ENCODE measurements around the gene VSIG10L. TPM values are rescaled to one million over a fixed set of nuclear protein-coding genes. Genes with fewer than 3 reads are reported as not detected.

The VSIG10L gene
- total RNA-seq, 1 experiment from 2014 or later = 0.28 TPM

- H3K27me3 ChIP-seq = peaks cover 12% of the 10 kb centered on the region; the same call in 1 of the 2 replicates
- H3K9me3 ChIP-seq (replicated peaks) = no peaks in the 10 kb centered on the region
- H3K4me1 ChIP-seq = no peaks in the 10 kb centered on the region
- no peak overlapping the region for H3K4me3 ChIP-seq
- no peak overlapping the region for H3K27ac ChIP-seq
- no peaks in the 10 kb centered on the region for H3K36me3 ChIP-seq
- no peak for DNase-seq
Measured at GRCh38 chr19:51293571-51294210, 48.2 kb downstream of the VSIG10L start.

- no peaks in the 10 kb centered on the region for H3K9me3 ChIP-seq (replicated peaks)
- peaks cover 12% of the 10 kb centered on the region; the same call in 1 of the 2 replicates for H3K27me3 ChIP-seq
- H3K4me1 ChIP-seq = no peaks in the 10 kb centered on the region
- H3K36me3 ChIP-seq = no peaks in the 10 kb centered on the region
- no peak overlapping the region for H3K4me3 ChIP-seq
- DNase-seq = no peak
- no peak overlapping the region for H3K27ac ChIP-seq
Measured at GRCh38 chr19:51292971-51293370, 49.0 kb downstream of the VSIG10L start.

- H3K4me3 ChIP-seq = no peak overlapping the region
- no peak for DNase-seq
- H3K9me3 ChIP-seq (replicated peaks) = no peaks in the 10 kb centered on the region
- peaks cover 9% of the 10 kb centered on the region; the same call in 1 of the 2 replicates for H3K27me3 ChIP-seq
- no peaks in the 10 kb centered on the region for H3K4me1 ChIP-seq
- H3K27ac ChIP-seq = no peak overlapping the region
- H3K36me3 ChIP-seq = no peaks in the 10 kb centered on the region
Measured at GRCh38 chr19:51289635-51290034, 52.3 kb downstream of the VSIG10L start.

- H3K27ac ChIP-seq = no peak overlapping the region
- DNase-seq = no peak
- no peaks in the 10 kb centered on the region for H3K27me3 ChIP-seq
- no peaks in the 10 kb centered on the region for H3K4me1 ChIP-seq
- no peak overlapping the region for H3K4me3 ChIP-seq
- H3K36me3 ChIP-seq = no peaks in the 10 kb centered on the region
- H3K9me3 ChIP-seq (replicated peaks) = no peaks in the 10 kb centered on the region
Measured at GRCh38 chr19:51285682-51286081, 56.3 kb downstream of the VSIG10L start.

GRCh38 chr19:51282335-51282734, 59.6 kb downstream of the VSIG10L start:
- no peaks in the 10 kb centered on the region for H3K27me3 ChIP-seq
- H3K9me3 ChIP-seq (replicated peaks) = no peaks in the 10 kb centered on the region
- no peaks in the 10 kb centered on the region for H3K4me1 ChIP-seq
- H3K36me3 ChIP-seq = no peaks in the 10 kb centered on the region
- H3K27ac ChIP-seq = no peak overlapping the region
- no peak for DNase-seq
- H3K4me3 ChIP-seq = no peak overlapping the region

Other genes with a start within 250 kb of the VSIG10L start
- 6.7 and 7.2 TPM in 2 replicates for gene CTU1, start 233.7 kb downstream of the VSIG10L start, total RNA-seq (2014; rRNA removed; shearing (Covaris generic))
- gene SIGLEC9, start 217.2 kb downstream of the VSIG10L start, total RNA-seq (2014; rRNA removed; shearing (Covaris generic)) = not detected in 2 replicates
- not detected in 2 replicates for gene SIGLEC7, start 199.8 kb downstream of the VSIG10L start, total RNA-seq (2014; rRNA removed; shearing (Covaris generic))
- 0.35 and 0.89 TPM in 2 replicates for gene CD33, start 117.1 kb downstream of the VSIG10L start, total RNA-seq (2014; rRNA removed; shearing (Covaris generic))
- not detected in 2 replicates for gene SIGLECL1, start 91.1 kb downstream of the VSIG10L start, total RNA-seq (2014; rRNA removed; shearing (Covaris generic))
- not detected in 2 replicates for gene IGLON5, start 30.5 kb downstream of the VSIG10L start, total RNA-seq (2014; rRNA removed; shearing (Covaris generic))
- gene ETFB, start 24.2 kb upstream of the VSIG10L start, total RNA-seq (2014; rRNA removed; shearing (Covaris generic)) = 14.3 and 18.6 TPM in 2 replicates
- not detected in 2 replicates for gene CLDND2, start 26.9 kb upstream of the VSIG10L start, total RNA-seq (2014; rRNA removed; shearing (Covaris generic))
- gene NKG7, start 30.5 kb upstream of the VSIG10L start, total RNA-seq (2014; rRNA removed; shearing (Covaris generic)) = not detected in 2 replicates
- gene LIM2, start 45.8 kb upstream of the VSIG10L start, total RNA-seq (2014; rRNA removed; shearing (Covaris generic)) = not detected in 2 replicates
- not detected in 2 replicates for gene C19orf84, start 48.5 kb upstream of the VSIG10L start, total RNA-seq (2014; rRNA removed; shearing (Covaris generic))
- not detected in 2 replicates for gene SIGLEC10, start 75.5 kb upstream of the VSIG10L start, total RNA-seq (2014; rRNA removed; shearing (Covaris generic))
- gene SIGLEC8, start 116.3 kb upstream of the VSIG10L start, total RNA-seq (2014; rRNA removed; shearing (Covaris generic)) = not detected in 2 replicates
- gene CEACAM18, start 136.4 kb upstream of the VSIG10L start, total RNA-seq (2014; rRNA removed; shearing (Covaris generic)) = not detected in 2 replicates
- not detected in 2 replicates for gene SIGLEC12, start 159.7 kb upstream of the VSIG10L start, total RNA-seq (2014; rRNA removed; shearing (Covaris generic))
- gene SIGLEC6, start 189.5 kb upstream of the VSIG10L start, total RNA-seq (2014; rRNA removed; shearing (Covaris generic)) = not detected in 2 replicates
- 4.4 and 4.7 TPM in 2 replicates for gene ZNF175, start 229.1 kb upstream of the VSIG10L start, total RNA-seq (2014; rRNA removed; shearing (Covaris generic))